Small intestine (tissue), 7 donors: ENCODE results near the gene CPOX. TPM values are rescaled to one million over a fixed set of nuclear protein-coding genes. Genes with fewer than 3 reads are reported as not detected.
A peak's percentile ranks its signal among the peaks of the same experiment; 100 is the strongest.

Experiments
- DNase-seq, 2 donors: peaks; one replicate each; pipeline versions ENCODE4 v3.0.0 to v3.0.0-alpha.2; 2013
- FAIRE-seq: peaks from 2 replicates; lab custom pipeline; 2012; peaks lifted over from hg19 to GRCh38; lab: Jason Lieb, UNC
- H3K27ac ChIP-seq, 3 donors: one replicate each; pipeline ENCODE4 v1.5.1; 2013; ENCODE audit warnings: low read length in 2 of 3, mild to moderate bottlenecking in 2 of 3, control low read depth in 1 of 3, inconsistent platforms in 1 of 3, low read depth in 1 of 3, moderate library complexity in 1 of 3
- H3K27me3 ChIP-seq, 3 donors: one replicate each; pipeline ENCODE4 v1.6.1; 2013; ENCODE audit warnings: low read length in 3 of 3, inconsistent platforms in 1 of 3; ENCODE audit not compliant: control insufficient read depth in 3 of 3, insufficient read depth in 3 of 3
- H3K36me3 ChIP-seq, 3 donors: one replicate each; pipeline ENCODE4 v1.6.1; 2013; ENCODE audit warnings: low read length in 3 of 3, inconsistent platforms in 1 of 3, low read depth in 1 of 3, mild to moderate bottlenecking in 1 of 3, moderate library complexity in 1 of 3; ENCODE audit not compliant: control insufficient read depth in 3 of 3, insufficient read depth in 2 of 3
- H3K4me1 ChIP-seq, 3 donors: one replicate each; pipeline ENCODE4 v1.6.1; 2013; ENCODE audit warnings: low read length in 2 of 3, inconsistent platforms in 1 of 3, low read depth in 1 of 3, mild to moderate bottlenecking in 1 of 3, moderate library complexity in 1 of 3; ENCODE audit not compliant: control insufficient read depth in 3 of 3, insufficient read depth in 2 of 3
- H3K4me3 ChIP-seq, 3 donors: one replicate each; pipeline ENCODE4 v1.5.1; 2013; ENCODE audit warnings: low read length in 3 of 3, control low read depth in 1 of 3, inconsistent platforms in 1 of 3, low read depth in 1 of 3, mild to moderate bottlenecking in 1 of 3, moderate library complexity in 1 of 3
- H3K9me3 ChIP-seq, 2 donors: one replicate each; pipeline ENCODE4 v1.6.1; 2013; ENCODE audit warnings: low read depth in 1 of 2, low read length in 1 of 2; ENCODE audit not compliant: control insufficient read depth in 2 of 2, insufficient read depth in 1 of 2
- WGBS, 3 donors: extraction: QIAGEN DNeasy Blood & Tissue Kit; methylation state at CpG; one replicate each; pipeline ENCODE4 v1.1.7; 2013; 5-methylcytosine and 5-hydroxymethylcytosine counted together
- polyA plus RNA-seq, 4 donors: library from polyadenylated mRNA; stranded (reverse) in 3 of 4; unstranded in 1 of 4; fragments of 200-250 nt in 3 of 4; fragments of 120-200 nt in 1 of 4; gene quantifications; one replicate each; pipeline versions ENCODE4 v1.2.1 to v1.2.3, GENCODE V29; 2013
- donor health status: healthy with polysubstance abuse.
- donor health status: control.
- donor health status: control.
- donor health status: Bipolar disorder and iron deficiency.
- donor health status: healthy.

CPOX gene
- polyA plus RNA-seq, 4 donors: 13.4 to 28.8 (median 21.2) TPM

- no peaks in the 10 kb centered on the region for H3K9me3 ChIP-seq
- no peak overlapping the region for H3K4me3 ChIP-seq
- H3K27me3 ChIP-seq: no peaks in the 10 kb centered on the region
- no peak for FAIRE-seq
- H3K27ac ChIP-seq: no peak overlapping the region
- whole genome bisulfite sequencing, 3 donors: 93 to 96% (median 95%) methylated on average over 8 of the region's 8 CpGs
- no peak for DNase-seq
- no peaks in the 10 kb centered on the region for H3K4me1 ChIP-seq
- H3K36me3 ChIP-seq: peaks cover 3 to 17% (median 12%) of the 10 kb centered on the region in 3 donors
Observed at GRCh38 chr3:98580401-98581386, 12.7 kb downstream of the CPOX start.

GRCh38 chr3:98577178-98577895 is 16.1 kb downstream of the CPOX start:
- 84 to 90% (median 85%) methylated on average over 4 of the region's 4 CpGs for WGBS, 3 donors
- Histone ChIP-seq H3K4me1 (peaks cover 0 to 3% (median 0%) of the 10 kb centered on the region in 3 donors), H3K36me3 (peaks cover 0 to 13% (median 6%) of the 10 kb centered on the region in 3 donors), H3K27ac (no peak overlapping the region), H3K9me3 (no peaks in the 10 kb centered on the region), H3K27me3 (no peaks in the 10 kb centered on the region), H3K4me3 (no peak overlapping the region)
- FAIRE-seq (no peak), DNase-seq (no peak)

DNA sequence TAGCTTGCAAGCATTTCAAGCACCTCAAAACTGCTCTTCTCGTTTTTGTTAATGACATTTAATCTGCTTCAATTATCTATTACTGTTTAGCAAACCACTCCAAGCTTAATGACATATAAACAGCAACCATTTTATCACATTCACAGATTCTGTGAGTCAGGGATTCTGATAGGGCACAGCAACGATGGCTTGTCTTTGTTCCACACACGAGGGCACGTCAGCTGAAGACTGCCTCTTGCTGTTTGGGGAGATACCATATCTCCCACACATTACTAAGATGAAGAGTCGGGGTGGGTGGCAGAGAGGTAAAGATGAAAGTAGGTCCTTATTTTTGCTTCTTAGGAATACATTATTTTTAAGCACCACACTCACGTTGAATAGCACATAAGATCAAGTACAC is 19.3 kb downstream of the CPOX start:
- DNase-seq: no peak
- Histone ChIP-seq H3K27ac (peak overlapping the region in 1 of 3 donors; percentile 26), H3K4me3 (no peak overlapping the region), H3K4me1 (peaks cover 0 to 3% (median 0%) of the 10 kb centered on the region in 3 donors), H3K9me3 (no peaks in the 10 kb centered on the region), H3K36me3 (peaks cover 0 to 7% (median 2%) of the 10 kb centered on the region in 3 donors), H3K27me3 (no peaks in the 10 kb centered on the region)
- FAIRE-seq: no peak
- 45 to 62% (median 50%) methylated on average over 6 of the region's 6 CpGs for WGBS, 3 donors

DNA sequence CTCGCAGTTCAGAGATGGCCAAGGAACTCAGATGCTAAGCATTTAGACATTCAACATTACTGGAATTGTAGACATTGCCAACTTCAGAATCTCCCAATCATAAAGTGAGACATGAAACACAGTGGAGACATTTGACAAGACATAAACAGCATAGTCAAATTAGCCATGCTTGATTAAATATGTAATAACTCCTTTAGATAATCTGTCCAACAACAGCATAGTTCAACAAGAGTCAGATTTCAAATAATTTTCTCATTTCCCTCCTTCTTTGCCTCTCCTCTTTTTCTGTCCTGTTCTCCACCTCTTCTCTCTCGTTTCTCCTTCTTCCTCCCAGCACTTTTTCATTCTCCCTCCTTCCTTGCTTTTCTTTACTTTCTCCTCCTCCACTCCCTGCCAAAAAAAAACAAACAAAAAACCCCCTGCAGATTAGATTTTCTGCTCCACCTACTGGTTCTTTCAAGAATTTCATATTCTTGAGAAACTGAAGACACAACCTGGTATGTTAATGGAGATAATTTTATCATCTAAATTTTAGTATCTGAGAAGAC is 20.2 kb downstream of the CPOX start:
- Histone ChIP-seq H3K9me3 (no peaks in the 10 kb centered on the region), H3K4me1 (peaks cover 0 to 3% (median 0%) of the 10 kb centered on the region in 3 donors), H3K36me3 (peaks cover 0 to 5% (median 2%) of the 10 kb centered on the region in 3 donors), H3K27ac (no peak overlapping the region), H3K4me3 (no peak overlapping the region), H3K27me3 (no peaks in the 10 kb centered on the region)
- WGBS, 3 donors: 36 to 38% (median 38%) methylated on average over 2 of the region's 2 CpGs
- DNase-seq (peak in 1 of 2 donors; percentile 37), FAIRE-seq (peak; percentile 30)

GRCh38 chr3:98568402-98568801 is 25.0 kb downstream of the CPOX start:
- no peak for FAIRE-seq
- no peak for DNase-seq
- H3K36me3 ChIP-seq: no peaks in the 10 kb centered on the region
- no peak overlapping the region for H3K27ac ChIP-seq
- H3K4me3 ChIP-seq: no peak overlapping the region
- no peaks in the 10 kb centered on the region for H3K4me1 ChIP-seq
- 70 to 82% (median 75%) methylated on average over 3 of the region's 3 CpGs for WGBS, 3 donors
- no peaks in the 10 kb centered on the region for H3K9me3 ChIP-seq
- H3K27me3 ChIP-seq: no peaks in the 10 kb centered on the region

GRCh38 chr3:98567666-98568270 is 25.6 kb downstream of the CPOX start:
- Histone ChIP-seq H3K4me1 (no peaks in the 10 kb centered on the region), H3K27ac (no peak overlapping the region), H3K4me3 (no peak overlapping the region), H3K9me3 (no peaks in the 10 kb centered on the region), H3K27me3 (no peaks in the 10 kb centered on the region), H3K36me3 (no peaks in the 10 kb centered on the region)
- DNase-seq (no peak), FAIRE-seq (no peak)
- WGBS, 3 donors: 58 to 70% (median 67%) methylated on average over 2 of the region's 2 CpGs

- Histone ChIP-seq H3K27me3 (no peaks in the 10 kb centered on the region), H3K27ac (no peak overlapping the region), H3K36me3 (no peaks in the 10 kb centered on the region), H3K4me3 (no peak overlapping the region), H3K9me3 (no peaks in the 10 kb centered on the region), H3K4me1 (no peaks in the 10 kb centered on the region)
- no peak for FAIRE-seq
- WGBS, 3 donors: 81 to 92% (median 82%) methylated on average over 6 of the region's 6 CpGs
- DNase-seq: no peak
Observed at GRCh38 chr3:98565843-98566242, 27.6 kb downstream of the CPOX start.

GRCh38 chr3:98565237-98565643 is 28.2 kb downstream of the CPOX start:
- Histone ChIP-seq H3K36me3 (no peaks in the 10 kb centered on the region), H3K27ac (no peak overlapping the region), H3K9me3 (no peaks in the 10 kb centered on the region), H3K4me1 (no peaks in the 10 kb centered on the region), H3K4me3 (no peak overlapping the region), H3K27me3 (no peaks in the 10 kb centered on the region)
- WGBS, 3 donors: 41 to 68% (median 60%) methylated on average over 3 of the region's 3 CpGs
- FAIRE-seq (no peak), DNase-seq (no peak)
